SK-N-SH treated with all-trans-retinoic acid at 6 μM for 48 hours (cell line): ENCODE results near the gene ACE2.

Source experiments
- ATAC-seq: fragments of 200-7000 bp; cut with Tn5 transposase; 3 replicates; pipeline ENCODE4 v1.9.1; 2020; ENCODE audit warnings: mild to moderate bottlenecking, moderate library complexity
- ARNTL ChIP-seq: fragments of 450-650 bp; formaldehyde crosslinking; IDR thresholded peaks from 2 replicates; pipeline ENCODE4 v1.5.0; 2020; ENCODE audit warnings: low read depth, mild to moderate bottlenecking, moderate library complexity, borderline replicate concordance
- BACH2 ChIP-seq: fragments of 250-450 bp; sonication (Bioruptor Pico); IDR thresholded peaks from 2 replicates; pipeline ENCODE4 v1.9.0; 2021; ENCODE audit warnings: mild to moderate bottlenecking, borderline replicate concordance
- CREB5 ChIP-seq: fragments of 250-450 bp; sonication (Bioruptor Pico); IDR thresholded peaks from 2 replicates; pipeline ENCODE4 v1.5.1; 2020; ENCODE audit warnings: low read depth, mild to moderate bottlenecking, moderate library complexity
- CSDC2 ChIP-seq: fragments of 250-450 bp; sonication (Bioruptor Pico); IDR thresholded peaks from 2 replicates; pipeline ENCODE4 v1.5.0; 2020; ENCODE audit warnings: mild to moderate bottlenecking, moderate library complexity
- CSRNP3 ChIP-seq: fragments of 250-450 bp; sonication (Bioruptor Pico); IDR thresholded peaks from 2 replicates; pipeline ENCODE4 v1.5.1; 2021; ENCODE audit warnings: mild to moderate bottlenecking, moderate library complexity
- ESRRG ChIP-seq: fragments of 250-450 bp; sonication (Bioruptor Pico); IDR thresholded peaks from 2 replicates; pipeline ENCODE4 v1.6.1; 2021; ENCODE audit warnings: mild to moderate bottlenecking
- GLIS3 ChIP-seq: fragments of 250-450 bp; sonication (Bioruptor Pico); IDR thresholded peaks from 2 replicates; pipeline ENCODE4 v1.5.0; 2020; ENCODE audit warnings: mild to moderate bottlenecking, moderate library complexity
- ISL1 ChIP-seq: fragments of 250-450 bp; sonication (Bioruptor Pico); IDR thresholded peaks from 2 replicates; pipeline ENCODE4 v2.1.2; 2022; ENCODE audit warnings: mild to moderate bottlenecking, moderate library complexity
- OSR1 ChIP-seq: fragments of 250-450 bp; sonication (Bioruptor Pico); IDR thresholded peaks from 2 replicates; pipeline ENCODE4 v1.8.0; 2022; ENCODE audit warnings: moderate library complexity, mild to moderate bottlenecking, inconsistent platforms
- PATZ1 ChIP-seq: fragments of 250-450 bp; sonication (Bioruptor Pico); IDR thresholded peaks from 2 replicates; pipeline ENCODE4 v1.8.0; 2020; ENCODE audit warnings: mild to moderate bottlenecking, moderate library complexity, borderline replicate concordance
- POU6F1 ChIP-seq: fragments of 250-450 bp; sonication (Bioruptor Pico); IDR thresholded peaks from 2 replicates; pipeline ENCODE4 v1.8.0; 2021; ENCODE audit warnings: low read depth, mild to moderate bottlenecking, moderate library complexity, borderline replicate concordance
- PPARA ChIP-seq: fragments of 250-450 bp; sonication (Bioruptor Pico); IDR thresholded peaks from 2 replicates; pipeline ENCODE4 v1.5.0; 2020; ENCODE audit warnings: mild to moderate bottlenecking, borderline replicate concordance
- RARB ChIP-seq: fragments of 250-450 bp; sonication (Bioruptor Pico); IDR thresholded peaks from 2 replicates; pipeline ENCODE4 v1.8.0; 2021; ENCODE audit warnings: mild to moderate bottlenecking, moderate library complexity
- SNAI2 ChIP-seq: fragments of 250-450 bp; sonication (Bioruptor Pico); IDR thresholded peaks from 2 replicates; pipeline ENCODE4 v1.5.0; 2020; ENCODE audit warnings: mild to moderate bottlenecking, moderate library complexity
- TCF4 ChIP-seq: fragments of 250-450 bp; sonication (Bioruptor Pico); IDR thresholded peaks from 2 replicates; pipeline ENCODE4 v1.8.0; 2021; ENCODE audit warnings: mild to moderate bottlenecking, moderate library complexity, borderline replicate concordance
- TOX ChIP-seq: fragments of 250-450 bp; sonication (Bioruptor Pico); IDR thresholded peaks from 2 replicates; pipeline ENCODE4 v1.8.0; 2021; ENCODE audit warnings: mild to moderate bottlenecking, moderate library complexity, borderline replicate concordance
- TSHZ2 ChIP-seq: fragments of 250-450 bp; sonication (Bioruptor Pico); IDR thresholded peaks from 2 replicates; pipeline ENCODE4 v1.5.0; 2020; ENCODE audit warnings: mild to moderate bottlenecking, moderate library complexity
- ZC3H10 ChIP-seq: fragments of 250-450 bp; sonication (Bioruptor Pico); IDR thresholded peaks from 2 replicates; pipeline ENCODE4 v1.5.1; 2021; ENCODE audit warnings: mild to moderate bottlenecking, moderate library complexity
- ZFP3 ChIP-seq: fragments of 250-450 bp; sonication (Bioruptor Pico); IDR thresholded peaks from 2 replicates; pipeline ENCODE4 v1.5.0; 2020; ENCODE audit warnings: mild to moderate bottlenecking, moderate library complexity
- ZFP30 ChIP-seq: fragments of 450-650 bp; formaldehyde crosslinking; IDR thresholded peaks from 2 replicates; pipeline ENCODE4 v1.5.0; 2022; ENCODE audit warnings: mild to moderate bottlenecking, moderate library complexity
- ZNF565 ChIP-seq: fragments of 450-650 bp; formaldehyde crosslinking; conservative IDR thresholded peaks from 2 replicates; pipeline ENCODE4 v1.5.0; 2020; ENCODE audit warnings: low read depth, mild to moderate bottlenecking, moderate library complexity
- ZNF8 ChIP-seq: fragments of 450-650 bp; formaldehyde crosslinking; IDR thresholded peaks from 2 replicates; pipeline ENCODE4 v1.5.0; 2020; ENCODE audit warnings: mild to moderate bottlenecking, moderate library complexity

Gene ACE2

GRCh38 chrX:15601932-15602331 lies 1.2 kb upstream of the ACE2 start:
- TF ChIP-seq ZFP3 (CRISPR knock-in tag) (no peak), ARNTL (CRISPR knock-in tag) (no peak), ESRRG (CRISPR knock-in tag) (no peak), GLIS3 (CRISPR knock-in tag) (no peak), TCF4 (CRISPR knock-in tag) (no peak), CSDC2 (CRISPR knock-in tag) (no peak), RARB (CRISPR knock-in tag) (no peak), ZNF8 (CRISPR knock-in tag) (no peak), TSHZ2 (CRISPR knock-in tag) (no peak), BACH2 (no peak), ZFP30 (CRISPR knock-in tag) (no peak), CREB5 (no peak), ZC3H10 (CRISPR knock-in tag) (no peak), OSR1 (CRISPR knock-in tag) (no peak), SNAI2 (no peak), TOX (CRISPR knock-in tag) (no peak), CSRNP3 (CRISPR knock-in tag) (no peak)
- TF ChIP-seq, all 23 proteins: peak for 0
- no peak for ATAC-seq

GRCh38 chrX:15600049-15600448 lies 711 bp downstream of the ACE2 start:
- TF ChIP-seq CSDC2 (CRISPR knock-in tag) = no peak
- no peak for TF ChIP-seq ZNF565 (CRISPR knock-in tag)
- TF ChIP-seq PATZ1 = no peak
- no peak for TF ChIP-seq ZC3H10 (CRISPR knock-in tag)
- TF ChIP-seq ZFP30 (CRISPR knock-in tag) = no peak
- no peak for TF ChIP-seq OSR1 (CRISPR knock-in tag)
- no peak for TF ChIP-seq PPARA
- TF ChIP-seq POU6F1 = no peak
- no peak for TF ChIP-seq TSHZ2 (CRISPR knock-in tag)
- no peak for TF ChIP-seq GLIS3 (CRISPR knock-in tag)
- no peak for TF ChIP-seq ISL1 (CRISPR knock-in tag)
- no peak for TF ChIP-seq ESRRG (CRISPR knock-in tag)
- no peak for TF ChIP-seq CREB5
- no peak for TF ChIP-seq TCF4 (CRISPR knock-in tag)
- TF ChIP-seq ARNTL (CRISPR knock-in tag) = no peak
- TF ChIP-seq ZFP3 (CRISPR knock-in tag) = no peak
- no peak for TF ChIP-seq CSRNP3 (CRISPR knock-in tag)
- no peak for TF ChIP-seq SNAI2
- no peak for TF ChIP-seq ZNF8 (CRISPR knock-in tag)
- TF ChIP-seq RARB (CRISPR knock-in tag) = no peak
- ATAC-seq = no peak
